Keratinocyte (primary cell): ENCODE data around the gene SLC25A19. TPM values are rescaled to one million over a fixed set of nuclear protein-coding genes. Genes with fewer than 3 reads are reported as not detected.

ENCODE experiments used
- DNase-seq: peaks from one replicate; pipeline ENCODE4 v3.0.0-alpha.2; 2011; ENCODE audit warnings: low read depth, missing footprints, low spot score
- FAIRE-seq: peaks from 2 replicates; lab custom pipeline; 2011; peaks lifted over from hg19 to GRCh38; lab: Jason Lieb, UNC
- H2AFZ ChIP-seq: 2 replicates; pipeline ENCODE4 v1.6.0; 2012; ENCODE audit warnings: low read length, control low read depth, inconsistent platforms; ENCODE audit not compliant: control insufficient read depth
- H3K27ac ChIP-seq: 2 replicates; pipeline ENCODE4 v1.5.1; 2011; ENCODE audit warnings: low read length; ENCODE audit not compliant: control insufficient read depth, insufficient read depth
- H3K27me3 ChIP-seq: 3 replicates; pipeline ENCODE4 v1.6.0; 2011; ENCODE audit warnings: low read length; ENCODE audit not compliant: control insufficient read depth, insufficient read depth; ENCODE audit errors: extremely low read depth
- H3K36me3 ChIP-seq, 2 experiments: 2 replicates in 1 of 2; 3 replicates in 1 of 2; pipeline ENCODE4 v1.5.1; 2011; ENCODE audit warnings: low read length in 2 of 2, mild to moderate bottlenecking in 1 of 2; ENCODE audit not compliant: control insufficient read depth in 2 of 2, insufficient read depth in 2 of 2; ENCODE audit errors: extremely low read depth in 1 of 2
- H3K4me1 ChIP-seq: 3 replicates; pipeline ENCODE4 v1.5.1; 2011; ENCODE audit warnings: low read length; ENCODE audit not compliant: control insufficient read depth, insufficient read depth; ENCODE audit errors: extremely low read depth
- H3K4me2 ChIP-seq: 3 replicates; pipeline ENCODE4 v1.6.0; 2011; ENCODE audit warnings: low read depth, low read length; ENCODE audit not compliant: control insufficient read depth, insufficient read depth; ENCODE audit errors: extremely low read depth
- H3K4me3 ChIP-seq, 3 experiments: fragments of 200-600 bp in 1 of 3; sonication (generic) in 1 of 3; 2 replicates in 2 of 3; 3 replicates in 1 of 3; pipeline ENCODE4 v1.5.1; 2011 to 2016; ENCODE audit warnings: low read length in 3 of 3, mild to moderate bottlenecking in 3 of 3, control low read depth in 2 of 3, inconsistent platforms in 1 of 3, low read depth in 1 of 3, mixed read lengths in 1 of 3, mixed run types in 1 of 3, moderate library complexity in 1 of 3; ENCODE audit not compliant: control insufficient read depth in 2 of 3, insufficient read depth in 2 of 3; ENCODE audit errors: extremely low read depth in 1 of 3
- H3K79me2 ChIP-seq: 2 replicates; pipeline ENCODE4 v1.6.0; 2012; ENCODE audit warnings: low read length; ENCODE audit not compliant: control insufficient read depth, insufficient read depth
- H3K9ac ChIP-seq: 3 replicates; pipeline ENCODE4 v1.6.0; 2011; ENCODE audit warnings: low read length; ENCODE audit not compliant: control insufficient read depth, insufficient read depth; ENCODE audit errors: extremely low read depth
- H3K9me1 ChIP-seq: 3 replicates; pipeline ENCODE4 v1.6.0; 2011; ENCODE audit warnings: low read length; ENCODE audit not compliant: control insufficient read depth, insufficient read depth; ENCODE audit errors: extremely low read depth
- H3K9me3 ChIP-seq: 2 replicates; pipeline ENCODE4 v1.5.1; 2012; ENCODE audit warnings: low read depth, low read length; ENCODE audit not compliant: control insufficient read depth
- H4K20me1 ChIP-seq: 3 replicates; pipeline ENCODE4 v1.6.0; 2011; ENCODE audit warnings: low read length; ENCODE audit not compliant: control insufficient read depth, insufficient read depth; ENCODE audit errors: extremely low read depth
- EZH2 ChIP-seq: IDR thresholded peaks from one replicate; pipeline ENCODE4 v1.6.1; 2012; ENCODE audit warnings: inconsistent platforms, mild to moderate bottlenecking, low read length, moderate library complexity
- dilution Hi-C: fragments of 300-500 bp; cut with MboI; formaldehyde crosslinking; loops from one replicate; pipeline ENCODE4 v1.7.0; 2020; ENCODE audit warnings: low sequenced_read_pairs; ENCODE audit not compliant: extremely low pct_ligation_motif_present
- polyA plus RNA-seq, 5 experiments: library from polyadenylated mRNA; depleted of rRNA in 3 of 5; stranded (reverse) in 3 of 5; stranded (forward) in 1 of 5; unstranded in 1 of 5; fragments of >200 nt; gene quantifications; 1 replicate in 1 of 5; 2 replicates in 3 of 5; 3 replicates in 1 of 5; pipeline versions ENCODE4 v1.2.1 to v1.2.3, GENCODE V29; 2011 to 2012; ENCODE audit warnings: missing spikeins in 2 of 5, low read depth in 1 of 5, low replicate concordance in 1 of 5
- TF ChIP-seq, protein P1 (sequence below), 3 experiments: IDR thresholded peaks in 1 of 3; conservative IDR thresholded peaks in 1 of 3; optimal IDR thresholded peaks in 1 of 3; 2 replicates in 2 of 3; 3 replicates in 1 of 3; pipeline versions ENCODE3 to v1.5.1; 2011; ENCODE audit warnings: low read length in 3 of 3, mild to moderate bottlenecking in 3 of 3, moderate library complexity in 2 of 3, control low read depth in 1 of 3, inconsistent platforms in 1 of 3; ENCODE audit not compliant: insufficient read depth in 2 of 3; ENCODE audit errors: extremely low read depth in 1 of 3

The SLC25A19 gene
- polyA plus RNA-seq, 1 donor (not counting 4 experiments of a cell fraction or from before 2014, with no cell fraction given): 7.0 TPM

DNA sequence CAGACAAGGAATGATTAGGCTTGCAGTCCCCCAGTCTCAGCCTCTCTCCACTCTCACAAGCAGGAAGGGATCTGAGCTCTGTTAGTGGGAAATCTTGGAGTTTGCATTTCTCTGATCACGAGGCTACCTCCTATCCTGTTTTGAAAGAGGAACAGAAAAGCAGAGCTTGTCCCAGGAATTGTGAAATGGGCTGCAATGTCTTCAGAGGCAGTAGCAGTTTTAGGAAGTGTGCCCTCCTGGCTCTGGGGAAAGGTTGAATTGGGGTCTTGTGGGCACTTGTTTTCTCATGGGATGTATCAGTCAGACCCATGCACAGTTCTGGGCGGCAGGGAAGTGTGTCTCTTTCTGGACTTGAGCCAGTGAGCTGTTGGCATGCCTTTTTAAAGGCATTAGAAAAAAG is 60.9 kb downstream of the SLC25A19 start:
- FAIRE-seq (no peak), DNase-seq (no peak)
- Histone ChIP-seq H3K27ac (no peak overlapping the region), H3K36me3 (peaks cover 48 to 55% of the 10 kb centered on the region in 2 experiments), H3K4me2 (no peak overlapping the region), H2AFZ (no peak overlapping the region), H4K20me1 (no peaks in the 10 kb centered on the region), H3K4me1 (no peaks in the 10 kb centered on the region), H3K4me3 (no peak overlapping the region), H3K9me1 (no peaks in the 10 kb centered on the region), H3K27me3 (no peaks in the 10 kb centered on the region), H3K9me3 (no peaks in the 10 kb centered on the region), H3K79me2 (no peaks in the 10 kb centered on the region), H3K9ac (no peak overlapping the region)
- TF ChIP-seq, protein P1, sequence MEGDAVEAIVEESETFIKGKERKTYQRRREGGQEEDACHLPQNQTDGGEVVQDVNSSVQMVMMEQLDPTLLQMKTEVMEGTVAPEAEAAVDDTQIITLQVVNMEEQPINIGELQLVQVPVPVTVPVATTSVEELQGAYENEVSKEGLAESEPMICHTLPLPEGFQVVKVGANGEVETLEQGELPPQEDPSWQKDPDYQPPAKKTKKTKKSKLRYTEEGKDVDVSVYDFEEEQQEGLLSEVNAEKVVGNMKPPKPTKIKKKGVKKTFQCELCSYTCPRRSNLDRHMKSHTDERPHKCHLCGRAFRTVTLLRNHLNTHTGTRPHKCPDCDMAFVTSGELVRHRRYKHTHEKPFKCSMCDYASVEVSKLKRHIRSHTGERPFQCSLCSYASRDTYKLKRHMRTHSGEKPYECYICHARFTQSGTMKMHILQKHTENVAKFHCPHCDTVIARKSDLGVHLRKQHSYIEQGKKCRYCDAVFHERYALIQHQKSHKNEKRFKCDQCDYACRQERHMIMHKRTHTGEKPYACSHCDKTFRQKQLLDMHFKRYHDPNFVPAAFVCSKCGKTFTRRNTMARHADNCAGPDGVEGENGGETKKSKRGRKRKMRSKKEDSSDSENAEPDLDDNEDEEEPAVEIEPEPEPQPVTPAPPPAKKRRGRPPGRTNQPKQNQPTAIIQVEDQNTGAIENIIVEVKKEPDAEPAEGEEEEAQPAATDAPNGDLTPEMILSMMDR (optimal IDR thresholded peaks at IDR 0.05 in 1 of 3, IDR thresholded peaks at IDR 0.05 in 1 of 3, conservative IDR thresholded peaks at IDR 0.05 in 1 of 3; ENCODE audit: extremely low read depth in 1 of 3, insufficient read depth in 2 of 3, low read length in 3 of 3): no peak
- TF ChIP-seq EZH2: no peak
- dilution Hi-C loops: no loop called here

DNA sequence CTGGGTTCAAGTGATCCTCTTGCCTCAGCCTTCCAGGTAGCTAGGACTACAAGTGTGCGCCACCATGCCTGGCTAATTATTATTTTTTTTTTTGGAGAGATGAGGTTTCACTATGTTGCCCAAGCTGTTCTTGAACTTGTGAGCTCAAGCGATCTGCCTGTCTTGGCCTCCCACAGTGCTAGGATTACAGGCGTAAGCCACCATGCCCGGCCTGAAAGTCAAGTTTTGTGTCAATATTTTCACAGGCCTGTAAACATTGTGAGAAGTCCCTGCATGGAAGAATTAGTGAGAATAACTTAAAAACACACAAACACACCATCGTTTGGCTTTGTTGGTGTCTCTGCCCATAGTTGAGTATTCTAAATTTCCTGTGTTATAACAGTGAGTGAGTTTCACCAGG is 61.5 kb downstream of the SLC25A19 start:
- dilution Hi-C loops: no loop called here
- Histone ChIP-seq H4K20me1 (no peaks in the 10 kb centered on the region), H3K9me3 (no peaks in the 10 kb centered on the region), H3K27me3 (no peaks in the 10 kb centered on the region), H3K79me2 (no peaks in the 10 kb centered on the region), H3K4me2 (no peak overlapping the region), H2AFZ (no peak overlapping the region), H3K4me3 (no peak overlapping the region), H3K9ac (no peak overlapping the region), H3K36me3 (peaks cover 45 to 54% of the 10 kb centered on the region in 2 experiments), H3K4me1 (no peaks in the 10 kb centered on the region), H3K27ac (no peak overlapping the region), H3K9me1 (no peaks in the 10 kb centered on the region)
- DNase-seq: no peak
- TF ChIP-seq EZH2: no peak
- TF ChIP-seq, protein P1 (optimal IDR thresholded peaks at IDR 0.05 in 1 of 3, IDR thresholded peaks at IDR 0.05 in 1 of 3, conservative IDR thresholded peaks at IDR 0.05 in 1 of 3; ENCODE audit: extremely low read depth in 1 of 3, insufficient read depth in 2 of 3, low read length in 3 of 3): no peak
- FAIRE-seq: no peak
